Thyroid gland (tissue), 4 donors: ENCODE results near the gene GEMIN2. TPM values are rescaled to one million over a fixed set of nuclear protein-coding genes. Genes with fewer than 3 reads are reported as not detected.
A peak's percentile ranks its signal among the peaks of the same experiment; 100 is the strongest.
"Not testable (repeated sequence)": the region's sequence is repeated elsewhere in the genome, so short reads cannot be mapped to it uniquely, and the experiment has no call there.

Source experiments
- DNase-seq, 2 donors: peaks; one replicate each; pipeline ENCODE4 v3.0.0-alpha.2; 2019
- H3K27ac ChIP-seq, 3 donors: fragments of 200-600 bp; sonication (generic); 1 replicate in 2 of 3; 2 replicates in 1 of 3; pipeline ENCODE4 v1.5.1; 2016 to 2019; ENCODE audit warnings: mild to moderate bottlenecking in 1 of 3, moderate library complexity in 1 of 3
- H3K27me3 ChIP-seq: fragments of 200-600 bp; sonication (generic); one replicate; pipeline ENCODE4 v1.5.1; 2019
- H3K36me3 ChIP-seq, 2 donors: fragments of 200-600 bp; sonication (generic); one replicate each; pipeline ENCODE4 v1.5.1; 2016 to 2019
- H3K4me1 ChIP-seq, 2 donors: fragments of 200-600 bp; sonication (generic); one replicate each; pipeline ENCODE4 v1.5.1; 2017 to 2019
- H3K4me3 ChIP-seq, 3 donors: fragments of 200-600 bp; sonication (generic); replicated peaks in 1 of 3; 1 replicate in 2 of 3; 2 replicates in 1 of 3; pipeline ENCODE4 v1.5.1; 2016; ENCODE audit warnings: mild to moderate bottlenecking in 1 of 3
- H3K9me3 ChIP-seq: fragments of 200-600 bp; sonication (generic); one replicate; pipeline ENCODE4 v1.5.1; 2017
- POLR2A ChIP-seq, 2 donors: fragments of 450-650 bp; IDR thresholded peaks; one replicate each; pipeline ENCODE4 v1.6.1; 2017; ENCODE audit warnings: antibody characterized with exemption in 2 of 2, mild to moderate bottlenecking in 2 of 2, moderate library complexity in 1 of 2
- WGBS, 2 donors: methylation state at CpG; one replicate each; pipeline ENCODE4 v1.1.5; 2017; 5-methylcytosine and 5-hydroxymethylcytosine counted together
- intact Hi-C: fragments of 100-400 bp; cut with DNase I; formaldehyde crosslinking; loops from one replicate; pipeline ENCODE4 v1.15.1; 2023
- total RNA-seq, 4 donors: library from RNA; depleted of rRNA; stranded (reverse); fragments of >200 nt; gene quantifications; one replicate each; pipeline ENCODE4 v1.2.3, GENCODE V29; 2016
- TF ChIP-seq, protein P1 (sequence below), 6 experiments: fragments of 200-600 bp in 3 of 6; fragments of 450-650 bp in 3 of 6; sonication (generic) in 3 of 6; IDR thresholded peaks; one replicate each; pipeline ENCODE4 v1.5.1; 2016 to 2019; ENCODE audit warnings: antibody characterized with exemption in 6 of 6, mild to moderate bottlenecking in 2 of 6, inconsistent platforms in 1 of 6, moderate library complexity in 1 of 6

The GEMIN2 gene
- total RNA-seq, result 10 to 100 TPM; 11.3 to 33.7 (median 18.2) TPM

DNA sequence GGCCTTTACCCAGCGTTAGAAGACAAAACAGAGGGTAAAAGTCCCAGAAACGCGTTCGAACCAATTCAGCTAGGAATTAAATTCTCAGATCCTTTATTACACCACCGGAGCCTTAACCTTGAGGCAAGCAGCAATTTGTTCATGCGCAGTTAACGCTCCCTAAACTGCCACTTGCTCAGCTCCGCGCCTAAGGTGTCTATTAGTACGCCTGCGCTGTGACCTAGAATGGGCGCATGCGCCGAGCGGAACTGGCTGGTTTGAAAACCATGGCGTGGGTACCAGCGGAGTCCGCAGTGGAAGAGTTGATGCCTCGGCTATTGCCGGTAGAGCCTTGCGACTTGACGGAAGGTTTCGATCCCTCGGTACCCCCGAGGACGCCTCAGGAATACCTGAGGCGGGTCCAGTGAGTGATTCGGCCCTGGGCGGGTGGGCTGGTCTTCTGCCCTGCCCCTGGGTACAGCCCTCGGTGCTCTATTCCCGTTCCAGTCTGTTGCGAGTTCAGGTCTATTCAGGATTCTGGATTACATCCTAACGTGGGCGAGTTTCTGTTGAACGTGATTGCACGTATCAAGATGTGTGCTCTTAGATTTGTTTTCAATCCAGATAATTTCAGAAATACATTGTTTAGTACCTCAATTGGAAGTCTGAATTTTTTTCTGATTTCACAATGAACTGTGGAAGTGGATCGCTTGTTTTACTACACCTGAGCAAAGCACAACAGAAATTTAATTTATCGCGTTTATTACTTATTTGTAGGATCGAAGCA, at the start of gene GEMIN2:
GEMIN2 (plus strand) TSS at position 251 of the 766 bp plus-strand sequence; CDS start at position 267, 16 bp downstream.
- DNase-seq, result peak; percentile 94 to 95
- no peaks in the 10 kb centered on the region for H3K36me3 ChIP-seq
- peak within 1 kb of the TSS in 2 of 3 donors; percentile 69 to 78 for H3K27ac ChIP-seq
- H3K27me3 ChIP-seq, result no peaks in the 10 kb centered on the region
- intact Hi-C loops, result no loop called here
- peak in 1 of 2 donors; percentile 70 for TF ChIP-seq POLR2A (IDR thresholded peaks at IDR 0.05)
- TF ChIP-seq, protein P1, sequence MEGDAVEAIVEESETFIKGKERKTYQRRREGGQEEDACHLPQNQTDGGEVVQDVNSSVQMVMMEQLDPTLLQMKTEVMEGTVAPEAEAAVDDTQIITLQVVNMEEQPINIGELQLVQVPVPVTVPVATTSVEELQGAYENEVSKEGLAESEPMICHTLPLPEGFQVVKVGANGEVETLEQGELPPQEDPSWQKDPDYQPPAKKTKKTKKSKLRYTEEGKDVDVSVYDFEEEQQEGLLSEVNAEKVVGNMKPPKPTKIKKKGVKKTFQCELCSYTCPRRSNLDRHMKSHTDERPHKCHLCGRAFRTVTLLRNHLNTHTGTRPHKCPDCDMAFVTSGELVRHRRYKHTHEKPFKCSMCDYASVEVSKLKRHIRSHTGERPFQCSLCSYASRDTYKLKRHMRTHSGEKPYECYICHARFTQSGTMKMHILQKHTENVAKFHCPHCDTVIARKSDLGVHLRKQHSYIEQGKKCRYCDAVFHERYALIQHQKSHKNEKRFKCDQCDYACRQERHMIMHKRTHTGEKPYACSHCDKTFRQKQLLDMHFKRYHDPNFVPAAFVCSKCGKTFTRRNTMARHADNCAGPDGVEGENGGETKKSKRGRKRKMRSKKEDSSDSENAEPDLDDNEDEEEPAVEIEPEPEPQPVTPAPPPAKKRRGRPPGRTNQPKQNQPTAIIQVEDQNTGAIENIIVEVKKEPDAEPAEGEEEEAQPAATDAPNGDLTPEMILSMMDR (IDR thresholded peaks at IDR 0.05), result peak in 1 of 6 experiments; percentile 5
- H3K4me3 ChIP-seq, result peak within 1 kb of the TSS; percentile 56 to 71 (median 59)
- H3K9me3 ChIP-seq, result no peaks in the 10 kb centered on the region
- 1 to 2% methylated on average over 20 to 31 of the region's 40 CpGs for WGBS, 2 donors
- peaks cover 6 to 8% of the 10 kb centered on the region in 2 donors for H3K4me1 ChIP-seq

DNA sequence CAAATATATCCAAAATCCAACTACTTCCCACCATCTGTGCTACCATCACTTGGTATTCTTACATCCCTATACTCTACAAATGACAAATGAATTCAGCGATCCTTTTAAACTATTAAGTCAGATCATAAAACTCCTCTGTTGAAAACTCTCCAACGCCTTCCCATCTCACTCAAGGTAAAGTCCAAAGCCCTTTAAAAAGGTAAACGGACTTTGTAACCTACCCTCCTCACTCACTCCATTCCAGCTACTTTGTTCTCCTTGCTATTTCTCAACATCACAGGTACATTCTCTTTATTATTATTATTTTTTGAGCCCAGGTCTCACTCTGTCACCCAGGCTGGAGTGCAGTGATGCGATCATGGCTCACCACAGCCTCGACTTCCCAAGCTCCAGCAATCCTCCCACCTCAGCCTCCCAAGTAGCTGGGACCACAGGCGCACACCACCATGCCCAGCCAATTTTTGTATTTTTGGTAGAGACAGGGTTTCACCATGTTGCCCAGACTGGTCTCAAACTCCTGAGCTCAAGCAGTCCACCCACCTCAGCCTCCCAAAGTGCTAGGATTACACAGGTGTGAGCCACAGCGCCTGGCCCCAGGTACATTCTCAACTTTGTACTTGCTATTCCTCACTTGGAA, 44.8 kb upstream of the GEMIN2 start:
- intact Hi-C loops, H3K27ac ChIP-seq, H3K4me3 ChIP-seq, DNase-seq, H3K27me3 ChIP-seq, H3K4me1 ChIP-seq, H3K9me3 ChIP-seq: not testable (repeated sequence)
- 96 to 97% methylated on average over 7 of the region's 7 CpGs for WGBS, 2 donors
- peaks cover 26 to 33% of the 10 kb centered on the region in 2 donors for H3K36me3 ChIP-seq

DNA sequence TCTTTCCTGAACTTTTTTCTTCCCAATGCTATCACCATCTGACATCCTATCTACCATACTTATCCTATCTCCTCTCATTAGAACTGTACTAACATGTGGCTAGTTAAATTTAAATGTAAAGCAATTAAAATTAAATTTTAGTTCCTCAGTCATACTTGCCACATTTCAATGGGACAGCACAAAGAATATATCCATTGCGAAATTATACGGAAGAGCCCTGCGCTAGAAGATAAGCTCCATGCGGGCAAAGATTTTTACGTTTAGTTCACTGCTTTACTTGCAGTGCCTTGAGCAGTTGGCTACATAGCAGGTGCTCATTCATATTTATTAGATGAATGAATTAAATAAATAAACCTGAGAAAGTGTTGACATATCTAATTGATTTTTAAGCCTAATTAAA, 44.2 kb upstream of the GEMIN2 start:
- TF ChIP-seq, protein P1 (IDR thresholded peaks at IDR 0.05), result no peak
- no peak for TF ChIP-seq POLR2A (IDR thresholded peaks at IDR 0.05)
- Histone ChIP-seq H3K36me3 (peaks cover 29 to 31% of the 10 kb centered on the region in 2 donors), H3K4me3 (no peak overlapping the region), H3K27ac (no peak overlapping the region), H3K27me3 (no peaks in the 10 kb centered on the region), H3K9me3 (no peaks in the 10 kb centered on the region), H3K4me1 (no peaks in the 10 kb centered on the region)
- intact Hi-C loops, result no loop called here
- 99 to 100% methylated on average over 5 of the region's 5 CpGs for whole genome bisulfite sequencing, 2 donors
- no peak for DNase-seq

GRCh38 chr14:39071096-39071495, 43.0 kb upstream of the GEMIN2 start:
- Histone ChIP-seq H3K36me3 (peaks cover 28 to 31% of the 10 kb centered on the region in 2 donors), H3K27ac (no peak overlapping the region), H3K27me3 (no peaks in the 10 kb centered on the region), H3K9me3 (no peaks in the 10 kb centered on the region), H3K4me1 (no peaks in the 10 kb centered on the region), H3K4me3 (no peak overlapping the region)
- no peak for DNase-seq
- intact Hi-C loops, result no loop called here
- 91 to 98% methylated on average over 2 of the region's 2 CpGs for WGBS, 2 donors
- TF ChIP-seq, protein P1 (IDR thresholded peaks at IDR 0.05), result no peak
- TF ChIP-seq POLR2A (IDR thresholded peaks at IDR 0.05), result no peak

DNA sequence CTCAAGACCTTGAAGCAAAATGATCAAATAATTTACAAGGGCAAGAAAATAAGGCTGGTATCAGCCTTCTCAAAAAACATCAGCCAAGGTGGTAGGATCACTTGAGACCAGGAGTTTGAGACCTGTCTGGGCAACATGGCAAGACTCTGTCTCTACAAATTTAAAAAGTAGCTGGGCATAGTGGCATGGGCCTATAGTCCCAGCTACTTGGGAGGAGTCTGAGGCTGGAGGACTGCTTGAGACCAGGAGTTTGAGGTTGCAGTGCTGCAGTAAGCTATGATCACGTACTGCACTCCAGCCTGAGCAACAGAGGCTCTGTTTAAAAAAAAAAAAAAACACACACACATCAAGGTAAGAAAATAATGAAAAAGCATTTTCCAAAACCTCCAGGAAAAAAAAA, 33.2 kb upstream of the GEMIN2 start:
- Histone ChIP-seq H3K27me3 (no peaks in the 10 kb centered on the region), H3K36me3 (peaks cover 21 to 46% of the 10 kb centered on the region in 2 donors)
- 97 to 100% methylated on average over 1 of the region's 1 CpG for WGBS, 2 donors

GRCh38 chr14:39083127-39083526, 31.0 kb upstream of the GEMIN2 start:
- no peaks in the 10 kb centered on the region for H3K4me1 ChIP-seq
- H3K36me3 ChIP-seq, result peaks cover 20 to 47% of the 10 kb centered on the region in 2 donors
- DNase-seq, result no peak
- 79 to 86% methylated on average over 5 of the region's 5 CpGs for WGBS, 2 donors
- intact Hi-C loops, result no loop called here
- no peak overlapping the region for H3K27ac ChIP-seq
- H3K4me3 ChIP-seq, result no peak overlapping the region
- H3K9me3 ChIP-seq, result no peaks in the 10 kb centered on the region
- H3K27me3 ChIP-seq, result no peaks in the 10 kb centered on the region
- TF ChIP-seq, protein P1 (IDR thresholded peaks at IDR 0.05), result no peak
- TF ChIP-seq POLR2A (IDR thresholded peaks at IDR 0.05), result no peak

More for the DNA sequence above, 33.2 kb upstream of the GEMIN2 start:
- no peak overlapping the region for H3K4me3 ChIP-seq
- no peaks in the 10 kb centered on the region for H3K4me1 ChIP-seq
- intact Hi-C loops, result no loop called here
- no peak for TF ChIP-seq POLR2A (IDR thresholded peaks at IDR 0.05)
- no peak overlapping the region for H3K27ac ChIP-seq
- DNase-seq, result no peak
- no peaks in the 10 kb centered on the region for H3K9me3 ChIP-seq
